GM18520 (cell line): Measurements from ENCODE around the gene PRCD.

Experiments used
- ATAC-seq: cut with Tn5 transposase; IDR thresholded peaks from one replicate; pipeline ENCODE4 v1.9.1; 2021; ENCODE audit not compliant: unreplicated experiment

Gene PRCD

DNA sequence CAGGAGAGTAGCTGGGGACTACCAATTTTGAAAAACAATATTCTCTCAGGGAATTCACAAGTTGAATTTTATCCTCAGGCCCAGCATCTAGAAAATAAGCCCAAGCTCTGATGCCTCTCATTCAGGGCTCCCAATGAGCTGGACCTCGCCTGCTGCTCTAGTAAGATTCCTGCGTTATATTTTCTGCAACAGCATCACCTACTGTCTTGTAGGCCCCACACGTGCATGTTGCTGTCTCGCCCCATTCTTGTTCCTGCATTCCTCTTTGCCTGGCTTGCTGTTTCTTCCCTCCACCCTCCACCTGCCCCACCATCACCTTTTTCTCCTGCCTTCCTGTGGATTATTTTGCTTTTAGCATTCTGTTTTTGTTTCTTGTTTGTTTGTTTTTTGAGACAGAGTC lies 54.1 kb downstream of the PRCD start:
- no peak for ATAC-seq

DNA sequence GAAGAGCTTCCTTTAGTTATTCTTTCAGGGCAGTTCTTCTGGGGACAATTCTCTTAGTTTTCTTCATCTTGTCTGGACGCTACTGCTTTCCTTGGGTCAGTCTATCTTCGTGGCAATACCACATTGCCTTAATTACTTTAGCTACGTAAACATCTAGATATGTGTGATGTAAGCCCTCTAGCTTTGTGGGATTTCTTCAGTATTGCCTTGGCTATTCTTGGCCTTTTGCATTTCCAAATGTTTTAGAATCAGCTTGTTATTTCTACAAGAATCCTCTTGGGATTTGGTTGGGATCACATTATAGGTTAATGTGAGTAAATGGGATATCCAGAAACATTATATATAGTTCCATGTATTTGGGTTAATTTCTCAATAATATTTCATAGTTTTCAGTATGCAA lies 54.8 kb downstream of the PRCD start:
- no peak for ATAC-seq
